Measurements from ENCODE around the gene ZMAT3.

The ZMAT3 gene

GRCh38 chr3:179108086-179108485, 36.5 kb upstream of the ZMAT3 start:
- Histone ChIP-seq H4K20me1 (ENCODE audit: insufficient read depth, low read length, poor library complexity, severe bottlenecking) (no peaks in the 10 kb centered on the region), H3K79me2 (ENCODE audit: insufficient read depth, low read length) (no peaks in the 10 kb centered on the region), H2AFZ (ENCODE audit: low read length) (no peak overlapping the region), H3F3A (ENCODE audit: low read depth) (no peaks in the 10 kb centered on the region), H3K4me1 (ENCODE audit: insufficient read depth, low read length, poor library complexity, severe bottlenecking) (no peaks in the 10 kb centered on the region), H3K4me3 (ENCODE audit: low read length, poor library complexity, severe bottlenecking) (no peak overlapping the region), H3K9me3 (ENCODE audit: insufficient read depth, low read depth, low read length) (no peaks in the 10 kb centered on the region; the same call in 1 of the 2 replicates), H3K9me2 (replicated peaks; ENCODE audit: low read depth, low read length) (no peaks in the 10 kb centered on the region), H3K27me3 (ENCODE audit: insufficient read depth, low read length, poor library complexity, severe bottlenecking) (no peaks in the 10 kb centered on the region), H3K36me3 (ENCODE audit: insufficient read depth, low read length) (no peaks in the 10 kb centered on the region), H3K9ac (ENCODE audit: low read depth, low read length, poor library complexity, severe bottlenecking) (no peak overlapping the region), H3K4me2 (ENCODE audit: low read depth, low read length, poor library complexity, severe bottlenecking) (no peak overlapping the region)
- TF ChIP-seq, protein P1, sequence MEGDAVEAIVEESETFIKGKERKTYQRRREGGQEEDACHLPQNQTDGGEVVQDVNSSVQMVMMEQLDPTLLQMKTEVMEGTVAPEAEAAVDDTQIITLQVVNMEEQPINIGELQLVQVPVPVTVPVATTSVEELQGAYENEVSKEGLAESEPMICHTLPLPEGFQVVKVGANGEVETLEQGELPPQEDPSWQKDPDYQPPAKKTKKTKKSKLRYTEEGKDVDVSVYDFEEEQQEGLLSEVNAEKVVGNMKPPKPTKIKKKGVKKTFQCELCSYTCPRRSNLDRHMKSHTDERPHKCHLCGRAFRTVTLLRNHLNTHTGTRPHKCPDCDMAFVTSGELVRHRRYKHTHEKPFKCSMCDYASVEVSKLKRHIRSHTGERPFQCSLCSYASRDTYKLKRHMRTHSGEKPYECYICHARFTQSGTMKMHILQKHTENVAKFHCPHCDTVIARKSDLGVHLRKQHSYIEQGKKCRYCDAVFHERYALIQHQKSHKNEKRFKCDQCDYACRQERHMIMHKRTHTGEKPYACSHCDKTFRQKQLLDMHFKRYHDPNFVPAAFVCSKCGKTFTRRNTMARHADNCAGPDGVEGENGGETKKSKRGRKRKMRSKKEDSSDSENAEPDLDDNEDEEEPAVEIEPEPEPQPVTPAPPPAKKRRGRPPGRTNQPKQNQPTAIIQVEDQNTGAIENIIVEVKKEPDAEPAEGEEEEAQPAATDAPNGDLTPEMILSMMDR (conservative IDR thresholded peaks at IDR 0.05; ENCODE audit: low read length) = no peak
- TF ChIP-seq EZH2phosphoT487 (IDR thresholded peaks at IDR 0.05; ENCODE audit: borderline replicate concordance) = no peak

DNA sequence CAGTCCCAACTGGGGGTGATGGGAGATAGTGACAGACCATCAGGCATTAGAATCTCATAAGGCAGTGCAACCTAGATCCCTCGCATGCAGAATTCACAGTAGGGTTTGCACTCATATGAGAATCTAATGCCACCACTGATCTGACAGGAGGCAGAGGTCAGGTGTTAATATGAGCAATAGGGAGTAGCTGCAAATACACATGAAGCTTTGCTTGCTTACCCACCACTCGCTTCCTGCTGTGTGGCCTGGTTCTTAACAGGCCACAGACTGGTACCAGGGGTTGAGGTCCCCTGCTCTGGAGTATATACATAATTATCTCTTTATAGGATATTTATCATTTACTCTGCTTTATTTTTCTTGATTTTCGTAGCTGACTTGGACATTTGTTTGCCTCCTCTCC, 36.0 kb upstream of the ZMAT3 start:
- Histone ChIP-seq H3K9me3 (ENCODE audit: insufficient read depth, low read depth, low read length) (no peaks in the 10 kb centered on the region; the same call in 1 of the 2 replicates), H4K20me1 (ENCODE audit: insufficient read depth, low read length, poor library complexity, severe bottlenecking) (no peaks in the 10 kb centered on the region), H2AFZ (ENCODE audit: low read length) (no peak overlapping the region), H3F3A (ENCODE audit: low read depth) (no peaks in the 10 kb centered on the region), H3K36me3 (ENCODE audit: insufficient read depth, low read length) (no peaks in the 10 kb centered on the region), H3K9me2 (replicated peaks; ENCODE audit: low read depth, low read length) (no peaks in the 10 kb centered on the region), H3K4me1 (ENCODE audit: insufficient read depth, low read length, poor library complexity, severe bottlenecking) (no peaks in the 10 kb centered on the region), H3K79me2 (ENCODE audit: insufficient read depth, low read length) (no peaks in the 10 kb centered on the region), H3K27me3 (ENCODE audit: insufficient read depth, low read length, poor library complexity, severe bottlenecking) (no peaks in the 10 kb centered on the region), H3K4me2 (ENCODE audit: low read depth, low read length, poor library complexity, severe bottlenecking) (no peak overlapping the region), H3K9ac (ENCODE audit: low read depth, low read length, poor library complexity, severe bottlenecking) (no peak overlapping the region), H3K4me3 (ENCODE audit: low read length, poor library complexity, severe bottlenecking) (no peak overlapping the region)
- TF ChIP-seq EZH2phosphoT487 (IDR thresholded peaks at IDR 0.05; ENCODE audit: borderline replicate concordance) = no peak
- TF ChIP-seq, protein P1 (conservative IDR thresholded peaks at IDR 0.05; ENCODE audit: low read length) = no peak

- Histone ChIP-seq H2AFZ (ENCODE audit: low read length) (no peak overlapping the region), H3K4me1 (ENCODE audit: insufficient read depth, low read length, poor library complexity, severe bottlenecking) (no peaks in the 10 kb centered on the region), H3K4me2 (ENCODE audit: low read depth, low read length, poor library complexity, severe bottlenecking) (no peak overlapping the region), H3K9ac (ENCODE audit: low read depth, low read length, poor library complexity, severe bottlenecking) (no peak overlapping the region), H3K36me3 (ENCODE audit: insufficient read depth, low read length) (no peaks in the 10 kb centered on the region), H3K27me3 (ENCODE audit: insufficient read depth, low read length, poor library complexity, severe bottlenecking) (no peaks in the 10 kb centered on the region), H3K9me3 (ENCODE audit: insufficient read depth, low read depth, low read length) (no peaks in the 10 kb centered on the region; the same call in 1 of the 2 replicates), H4K20me1 (ENCODE audit: insufficient read depth, low read length, poor library complexity, severe bottlenecking) (no peaks in the 10 kb centered on the region), H3K4me3 (ENCODE audit: low read length, poor library complexity, severe bottlenecking) (no peak overlapping the region), H3K79me2 (ENCODE audit: insufficient read depth, low read length) (no peaks in the 10 kb centered on the region), H3F3A (ENCODE audit: low read depth) (no peaks in the 10 kb centered on the region), H3K9me2 (replicated peaks; ENCODE audit: low read depth, low read length) (no peaks in the 10 kb centered on the region)
- TF ChIP-seq, protein P1 (conservative IDR thresholded peaks at IDR 0.05; ENCODE audit: low read length) = no peak
- TF ChIP-seq EZH2phosphoT487 (IDR thresholded peaks at IDR 0.05; ENCODE audit: borderline replicate concordance) = no peak
Observed at GRCh38 chr3:179105881-179106280, 34.3 kb upstream of the ZMAT3 start.

Measured in Loucy (cell line).